ENCODE measurements around the gene HLA-DQB2. TPM values are rescaled to one million over a fixed set of nuclear protein-coding genes. Genes with fewer than 3 reads are reported as not detected.
"Not testable (repeated sequence)": the region's sequence is repeated elsewhere in the genome, so short reads cannot be mapped to it uniquely, and the experiment has no call there.

HLA-DQB2 gene
- total and polyA plus RNA-seq, 4 donors: 2.3 to 18.1 TPM; not detected in 2

- ATAC-seq (ENCODE audit: low FRiP score): no peak
- intact Hi-C loops (cut with DNase I): no loop called here
- H3K27me3 ChIP-seq (ENCODE audit: control insufficient read depth in 1 of 2, insufficient read depth in 2 of 2, low read length in 1 of 2): peaks cover 0 to 6% of the 10 kb centered on the region in 2 donors
These were observed 716 bp upstream of the HLA-DQB2 start for GRCh38 chr6:32764048-32764447.

GRCh38 chr6:32761548-32761947, 1.8 kb downstream of the HLA-DQB2 start:
- peaks cover 0 to 6% of the 10 kb centered on the region in 2 donors for H3K27me3 ChIP-seq (ENCODE audit: control insufficient read depth in 1 of 2, insufficient read depth in 2 of 2, low read length in 1 of 2)
- ATAC-seq (ENCODE audit: low FRiP score) (no peak), DNase-seq (peak in 1 of 2 donors; percentile 42)
- no peak overlapping the region for H3K4me3 ChIP-seq (ENCODE audit: low read length in 2 of 2)
- no peak overlapping the region for H3K27ac ChIP-seq (ENCODE audit: low read depth in 1 of 2, low read length in 2 of 2)
- no peaks in the 10 kb centered on the region for H3K4me1 ChIP-seq (ENCODE audit: control insufficient read depth in 1 of 2, insufficient read depth in 2 of 2, low read length in 2 of 2)
- no peaks in the 10 kb centered on the region for H3K36me3 ChIP-seq (ENCODE audit: control insufficient read depth in 1 of 2, insufficient read depth in 2 of 2, low read length in 1 of 2)
- intact Hi-C loops (cut with DNase I): no loop called here
- WGBS, 2 donors: 51 to 62% methylated on average over 40 of the region's 40 CpGs
- no peaks in the 10 kb centered on the region for H3K9me3 ChIP-seq (ENCODE audit: control insufficient read depth, low read length)

More at GRCh38 chr6:32764048-32764447, 716 bp upstream of the HLA-DQB2 start:
- H3K36me3 ChIP-seq (ENCODE audit: control insufficient read depth in 1 of 2, insufficient read depth in 2 of 2, low read length in 1 of 2): no peaks in the 10 kb centered on the region
- 28 to 34% methylated on average over 1 of the region's 1 CpG for WGBS, 2 donors
- no peak for DNase-seq
- H3K4me3 ChIP-seq (ENCODE audit: low read length in 2 of 2): no peak overlapping the region
- no peak overlapping the region for H3K27ac ChIP-seq (ENCODE audit: low read depth in 1 of 2, low read length in 2 of 2)
- no peaks in the 10 kb centered on the region for H3K4me1 ChIP-seq (ENCODE audit: control insufficient read depth in 1 of 2, insufficient read depth in 2 of 2, low read length in 2 of 2)
- no peaks in the 10 kb centered on the region for H3K9me3 ChIP-seq (ENCODE audit: control insufficient read depth, low read length)

GRCh38 chr6:32761072-32761471, 2.3 kb downstream of the HLA-DQB2 start:
- WGBS, 2 donors: 81 to 85% methylated on average over 16 of the region's 16 CpGs
- no peak for ATAC-seq (ENCODE audit: low FRiP score)

GRCh38 chr6:32759669-32760068, 3.7 kb downstream of the HLA-DQB2 start:
- Histone ChIP-seq H3K9me3 (ENCODE audit: control insufficient read depth, low read length) (no peaks in the 10 kb centered on the region), H3K4me1 (ENCODE audit: control insufficient read depth in 1 of 2, insufficient read depth in 2 of 2, low read length in 2 of 2) (no peaks in the 10 kb centered on the region), H3K27me3 (ENCODE audit: control insufficient read depth in 1 of 2, insufficient read depth in 2 of 2, low read length in 1 of 2) (peaks cover 0 to 2% of the 10 kb centered on the region in 2 donors), H3K27ac (ENCODE audit: low read depth in 1 of 2, low read length in 2 of 2) (no peak overlapping the region), H3K4me3 (ENCODE audit: low read length in 2 of 2) (no peak overlapping the region), H3K36me3 (ENCODE audit: control insufficient read depth in 1 of 2, insufficient read depth in 2 of 2, low read length in 1 of 2) (no peaks in the 10 kb centered on the region)
- ATAC-seq (ENCODE audit: low FRiP score) (no peak), DNase-seq (no peak)
- 70 to 71% methylated on average over 1 of the region's 1 CpG for WGBS, 2 donors
- intact Hi-C loops (cut with DNase I): no loop called here

More at GRCh38 chr6:32761072-32761471, 2.3 kb downstream of the HLA-DQB2 start:
- intact Hi-C loops (cut with DNase I): no loop called here
- H3K36me3 ChIP-seq (ENCODE audit: control insufficient read depth in 1 of 2, insufficient read depth in 2 of 2, low read length in 1 of 2): no peaks in the 10 kb centered on the region
- no peak for DNase-seq
- H3K27ac ChIP-seq (ENCODE audit: low read depth in 1 of 2, low read length in 2 of 2): no peak overlapping the region
- H3K27me3 ChIP-seq (ENCODE audit: control insufficient read depth in 1 of 2, insufficient read depth in 2 of 2, low read length in 1 of 2): peaks cover 0 to 6% of the 10 kb centered on the region in 2 donors
- no peak overlapping the region for H3K4me3 ChIP-seq (ENCODE audit: low read length in 2 of 2)
- no peaks in the 10 kb centered on the region for H3K4me1 ChIP-seq (ENCODE audit: control insufficient read depth in 1 of 2, insufficient read depth in 2 of 2, low read length in 2 of 2)
- H3K9me3 ChIP-seq (ENCODE audit: control insufficient read depth, low read length): no peaks in the 10 kb centered on the region

GRCh38 chr6:32752580-32752979, 10.8 kb downstream of the HLA-DQB2 start:
- WGBS, 2 donors: 6 to 12% methylated on average over 8 of the region's 8 CpGs
- H3K4me3 ChIP-seq (ENCODE audit: low read length in 2 of 2): no peak overlapping the region

GRCh38 chr6:32745649-32746048, 17.7 kb downstream of the HLA-DQB2 start:
- ATAC-seq (ENCODE audit: low FRiP score); H3K4me1 ChIP-seq (ENCODE audit: control insufficient read depth in 1 of 2, insufficient read depth in 2 of 2, low read length in 2 of 2); H3K36me3 ChIP-seq (ENCODE audit: control insufficient read depth in 1 of 2, insufficient read depth in 2 of 2, low read length in 1 of 2); H3K27ac ChIP-seq (ENCODE audit: low read depth in 1 of 2, low read length in 2 of 2); intact Hi-C loops (cut with DNase I); H3K4me3 ChIP-seq (ENCODE audit: low read length in 2 of 2); DNase-seq; H3K27me3 ChIP-seq (ENCODE audit: control insufficient read depth in 1 of 2, insufficient read depth in 2 of 2, low read length in 1 of 2); H3K9me3 ChIP-seq (ENCODE audit: control insufficient read depth, low read length): not testable (repeated sequence)
- WGBS, 2 donors: 65 to 71% methylated on average over 1 of the region's 1 CpG

More at GRCh38 chr6:32752580-32752979, 10.8 kb downstream of the HLA-DQB2 start:
- H3K4me1 ChIP-seq (ENCODE audit: control insufficient read depth in 1 of 2, insufficient read depth in 2 of 2, low read length in 2 of 2): no peaks in the 10 kb centered on the region
- DNase-seq (no peak), ATAC-seq (ENCODE audit: low FRiP score) (no peak)
- H3K27me3 ChIP-seq (ENCODE audit: control insufficient read depth in 1 of 2, insufficient read depth in 2 of 2, low read length in 1 of 2): no peaks in the 10 kb centered on the region
- H3K36me3 ChIP-seq (ENCODE audit: control insufficient read depth in 1 of 2, insufficient read depth in 2 of 2, low read length in 1 of 2): no peaks in the 10 kb centered on the region
- intact Hi-C loops (cut with DNase I): no loop called here
- no peak overlapping the region for H3K27ac ChIP-seq (ENCODE audit: low read depth in 1 of 2, low read length in 2 of 2)
- H3K9me3 ChIP-seq (ENCODE audit: control insufficient read depth, low read length): peaks cover 1% of the 10 kb centered on the region

GRCh38 chr6:32744776-32745175, 18.6 kb downstream of the HLA-DQB2 start:
- ATAC-seq (ENCODE audit: low FRiP score) (no peak), DNase-seq (no peak)
- H3K4me1 ChIP-seq (ENCODE audit: control insufficient read depth in 1 of 2, insufficient read depth in 2 of 2, low read length in 2 of 2): no peaks in the 10 kb centered on the region
- no peaks in the 10 kb centered on the region for H3K36me3 ChIP-seq (ENCODE audit: control insufficient read depth in 1 of 2, insufficient read depth in 2 of 2, low read length in 1 of 2)
- H3K9me3 ChIP-seq (ENCODE audit: control insufficient read depth, low read length): peaks cover 1% of the 10 kb centered on the region
- no peak overlapping the region for H3K4me3 ChIP-seq (ENCODE audit: low read length in 2 of 2)
- intact Hi-C loops (cut with DNase I): no loop called here
- whole genome bisulfite sequencing, 2 donors: 51 to 53% methylated on average over 5 of the region's 5 CpGs
- peaks cover 0 to 2% of the 10 kb centered on the region in 2 donors for H3K27me3 ChIP-seq (ENCODE audit: control insufficient read depth in 1 of 2, insufficient read depth in 2 of 2, low read length in 1 of 2)
- no peak overlapping the region for H3K27ac ChIP-seq (ENCODE audit: low read depth in 1 of 2, low read length in 2 of 2)

- Histone ChIP-seq H3K27ac (ENCODE audit: low read depth in 1 of 2, low read length in 2 of 2) (no peak overlapping the region), H3K27me3 (ENCODE audit: control insufficient read depth in 1 of 2, insufficient read depth in 2 of 2, low read length in 1 of 2) (peaks cover 0 to 2% of the 10 kb centered on the region in 2 donors), H3K36me3 (ENCODE audit: control insufficient read depth in 1 of 2, insufficient read depth in 2 of 2, low read length in 1 of 2) (no peaks in the 10 kb centered on the region), H3K4me1 (ENCODE audit: control insufficient read depth in 1 of 2, insufficient read depth in 2 of 2, low read length in 2 of 2) (no peaks in the 10 kb centered on the region), H3K4me3 (ENCODE audit: low read length in 2 of 2) (no peak overlapping the region), H3K9me3 (ENCODE audit: control insufficient read depth, low read length) (peaks cover 1% of the 10 kb centered on the region)
- DNase-seq: no peak
- intact Hi-C loops (cut with DNase I): no loop called here
- ATAC-seq (ENCODE audit: low FRiP score): no peak
- whole genome bisulfite sequencing, 2 donors: 84 to 87% methylated on average over 3 of the region's 3 CpGs
These were observed 21.0 kb downstream of the HLA-DQB2 start for GRCh38 chr6:32742374-32742773.

- H3K27me3 ChIP-seq (ENCODE audit: control insufficient read depth in 1 of 2, insufficient read depth in 2 of 2, low read length in 1 of 2): peaks cover 0 to 2% of the 10 kb centered on the region in 2 donors
- H3K27ac ChIP-seq (ENCODE audit: low read depth in 1 of 2, low read length in 2 of 2): no peak within 1 kb of the TSS
- no peak for ATAC-seq (ENCODE audit: low FRiP score)
- H3K4me3 ChIP-seq (ENCODE audit: low read length in 2 of 2): no peak within 1 kb of the TSS
- no peaks in the 10 kb centered on the region for H3K36me3 ChIP-seq (ENCODE audit: control insufficient read depth in 1 of 2, insufficient read depth in 2 of 2, low read length in 1 of 2)
- no peak for DNase-seq
- peaks cover 1% of the 10 kb centered on the region for H3K9me3 ChIP-seq (ENCODE audit: control insufficient read depth, low read length)
- no peaks in the 10 kb centered on the region for H3K4me1 ChIP-seq (ENCODE audit: control insufficient read depth in 1 of 2, insufficient read depth in 2 of 2, low read length in 2 of 2)
- intact Hi-C loops (cut with DNase I): no loop called here
- 66% methylated on average over 7 of the region's 7 CpGs for WGBS, 2 donors
These were observed 22.0 kb downstream of the HLA-DQB2 start, which contains the start of gene HLA-DQA2 for GRCh38 chr6:32741031-32741960. HLA-DQA2 (plus strand) TSS chr6:32741391; CDS start chr6:32741444, 53 bp downstream.
